Measurements from ENCODE around the gene HEATR5B.

HEATR5B gene

DNA sequence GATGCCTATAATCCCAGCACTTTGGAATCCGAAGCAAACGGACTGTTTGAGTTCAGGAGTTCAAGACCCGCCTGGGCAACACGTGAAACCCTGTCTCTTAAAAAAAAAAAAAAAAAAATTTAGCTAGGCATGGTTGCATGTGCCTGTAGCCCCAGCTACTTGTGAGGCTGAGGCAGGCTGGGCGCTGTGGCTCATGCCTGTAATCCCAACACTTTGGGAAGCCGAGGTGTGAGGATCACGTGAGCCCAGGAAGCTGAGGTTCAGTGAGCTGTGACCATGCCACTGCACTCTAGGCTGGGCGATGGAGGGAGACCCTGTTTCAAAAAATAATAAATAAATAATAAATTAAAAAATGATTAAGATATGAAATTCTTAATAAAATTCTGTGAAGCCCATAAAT is 108.9 kb downstream of the HEATR5B start:
- ATAC-seq = no peak
- H3K36me3 Mint-ChIP-seq = peaks cover 25% of the 10 kb centered on the region

GRCh38 chr2:36973320-36973719 is 110.9 kb downstream of the HEATR5B start:
- Mint-ChIP-seq H3K9me3 (no peaks in the 10 kb centered on the region), H3K4me1 (no peaks in the 10 kb centered on the region), H3K36me3 (peaks cover 7% of the 10 kb centered on the region), H3K4me3 (no peak overlapping the region), H3K27ac (no peak overlapping the region), H3K27me3 (no peaks in the 10 kb centered on the region)
- ATAC-seq = no peak

More for the DNA sequence above, 108.9 kb downstream of the HEATR5B start:
- Mint-ChIP-seq H3K27ac (no peak overlapping the region), H3K27me3 (no peaks in the 10 kb centered on the region), H3K4me3 (no peak overlapping the region), H3K9me3 (no peaks in the 10 kb centered on the region), H3K4me1 (no peaks in the 10 kb centered on the region)

DNA sequence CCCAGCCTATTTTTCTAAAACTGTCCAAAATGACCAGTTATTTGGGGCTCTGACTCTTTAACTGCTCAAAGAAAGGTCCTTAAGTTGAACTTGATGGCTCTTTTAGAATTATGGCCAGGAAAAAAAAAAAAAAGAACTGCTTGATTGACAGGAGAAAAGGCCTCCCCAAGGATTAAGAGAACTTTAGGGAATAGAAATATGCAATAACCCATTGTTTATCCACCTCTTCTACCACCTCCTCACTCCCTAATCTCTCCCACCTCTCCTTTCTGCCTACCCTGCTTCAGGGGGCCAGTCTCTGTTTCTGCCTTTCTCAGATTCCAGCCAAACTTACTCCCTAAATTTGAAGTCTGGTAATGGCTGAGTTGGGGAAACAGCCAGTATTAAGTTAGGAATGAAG is 112.2 kb downstream of the HEATR5B start:
- Mint-ChIP-seq H3K27me3 (no peaks in the 10 kb centered on the region), H3K9me3 (no peaks in the 10 kb centered on the region), H3K4me3 (no peak overlapping the region), H3K4me1 (peaks cover 8% of the 10 kb centered on the region), H3K36me3 (no peaks in the 10 kb centered on the region), H3K27ac (peak overlapping the region; percentile 51)
- ATAC-seq = no peak

GRCh38 chr2:36967236-36967876 is 116.8 kb downstream of the HEATR5B start:
- Mint-ChIP-seq H3K4me3 (peak overlapping the region; percentile 98), H3K9me3 (no peaks in the 10 kb centered on the region), H3K27me3 (no peaks in the 10 kb centered on the region), H3K4me1 (peaks cover 36% of the 10 kb centered on the region), H3K36me3 (peaks cover 8% of the 10 kb centered on the region), H3K27ac (peak overlapping the region; percentile 90)
- no peak for ATAC-seq

GRCh38 chr2:36966370-36967235 is 117.6 kb downstream of the HEATR5B start, which contains the start of gene STRN:
TSS of gene STRN (minus strand) at chr2:36966536. CDS start at chr2:36966463, 73 bp downstream.
- no peaks in the 10 kb centered on the region for H3K9me3 Mint-ChIP-seq
- ATAC-seq = peak; percentile 98
- H3K27ac Mint-ChIP-seq = peak within 1 kb of the TSS; percentile 90
- peaks cover 44% of the 10 kb centered on the region for H3K4me1 Mint-ChIP-seq
- no peaks in the 10 kb centered on the region for H3K27me3 Mint-ChIP-seq
- H3K36me3 Mint-ChIP-seq = peaks cover 16% of the 10 kb centered on the region
- peak within 1 kb of the TSS; percentile 98 for H3K4me3 Mint-ChIP-seq

- H3K4me1 Mint-ChIP-seq = peaks cover 50% of the 10 kb centered on the region
- no peaks in the 10 kb centered on the region for H3K9me3 Mint-ChIP-seq
- peak overlapping the region; percentile 96 for H3K4me3 Mint-ChIP-seq
- peak; percentile 59 for ATAC-seq
- peaks cover 18% of the 10 kb centered on the region for H3K36me3 Mint-ChIP-seq
- H3K27me3 Mint-ChIP-seq = no peaks in the 10 kb centered on the region
- H3K27ac Mint-ChIP-seq = peak overlapping the region; percentile 90
These were observed 118.3 kb downstream of the HEATR5B start for GRCh38 chr2:36965751-36966369.

DNA sequence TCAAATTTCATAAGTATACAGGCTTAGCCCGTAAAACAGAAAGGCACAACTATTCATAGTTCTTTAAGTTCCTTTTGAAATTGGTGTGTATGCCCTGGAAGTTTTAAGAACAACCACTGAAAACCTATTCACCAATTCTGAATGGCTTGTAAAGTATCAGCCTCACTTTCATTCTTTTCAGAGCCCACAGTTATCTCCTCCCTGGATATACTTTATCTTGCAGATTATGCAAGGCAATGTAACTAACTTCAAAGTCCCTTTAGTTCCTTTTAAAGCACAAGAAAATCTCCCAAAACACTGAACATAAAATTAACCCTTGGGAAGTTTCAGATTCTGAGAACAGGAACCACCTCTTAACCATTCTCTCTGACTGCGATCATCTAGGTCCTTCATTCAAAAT is 119.0 kb downstream of the HEATR5B start:
- Mint-ChIP-seq H3K27ac (peak overlapping the region; percentile 90), H3K27me3 (no peaks in the 10 kb centered on the region), H3K4me1 (peaks cover 55% of the 10 kb centered on the region), H3K9me3 (no peaks in the 10 kb centered on the region), H3K36me3 (peaks cover 18% of the 10 kb centered on the region), H3K4me3 (peak overlapping the region; percentile 96)
- ATAC-seq = no peak

GRCh38 chr2:36964496-36965058 is 119.6 kb downstream of the HEATR5B start:
- ATAC-seq = no peak
- H3K27me3 Mint-ChIP-seq = no peaks in the 10 kb centered on the region
- no peaks in the 10 kb centered on the region for H3K9me3 Mint-ChIP-seq
- H3K4me3 Mint-ChIP-seq = peak overlapping the region; percentile 96
- peaks cover 60% of the 10 kb centered on the region for H3K4me1 Mint-ChIP-seq
- H3K36me3 Mint-ChIP-seq = peaks cover 18% of the 10 kb centered on the region
- peak overlapping the region; percentile 90 for H3K27ac Mint-ChIP-seq

DNA sequence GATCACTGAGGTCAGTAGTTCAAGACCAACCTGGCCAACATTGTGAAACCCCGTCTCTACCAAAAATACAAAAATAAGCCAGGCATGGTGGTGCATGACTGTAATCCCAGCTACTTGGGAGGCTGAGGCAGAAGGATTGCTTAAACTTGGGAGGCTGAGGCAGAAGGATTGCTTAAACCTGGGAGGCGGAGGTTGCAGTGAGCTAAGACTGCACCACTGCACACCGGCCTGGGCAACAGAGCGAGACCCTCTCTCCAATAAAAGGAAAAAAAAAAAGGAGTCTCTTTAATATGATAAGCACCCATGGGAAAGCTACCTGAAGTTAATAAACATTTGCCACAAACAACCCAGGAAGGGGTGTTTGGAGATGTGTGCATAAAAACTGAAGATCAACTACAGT is 120.4 kb downstream of the HEATR5B start:
- no peaks in the 10 kb centered on the region for H3K27me3 Mint-ChIP-seq
- H3K27ac Mint-ChIP-seq = no peak overlapping the region
- ATAC-seq = no peak
- peaks cover 18% of the 10 kb centered on the region for H3K36me3 Mint-ChIP-seq
- no peaks in the 10 kb centered on the region for H3K9me3 Mint-ChIP-seq
- H3K4me3 Mint-ChIP-seq = no peak overlapping the region
- peaks cover 69% of the 10 kb centered on the region for H3K4me1 Mint-ChIP-seq

DNA sequence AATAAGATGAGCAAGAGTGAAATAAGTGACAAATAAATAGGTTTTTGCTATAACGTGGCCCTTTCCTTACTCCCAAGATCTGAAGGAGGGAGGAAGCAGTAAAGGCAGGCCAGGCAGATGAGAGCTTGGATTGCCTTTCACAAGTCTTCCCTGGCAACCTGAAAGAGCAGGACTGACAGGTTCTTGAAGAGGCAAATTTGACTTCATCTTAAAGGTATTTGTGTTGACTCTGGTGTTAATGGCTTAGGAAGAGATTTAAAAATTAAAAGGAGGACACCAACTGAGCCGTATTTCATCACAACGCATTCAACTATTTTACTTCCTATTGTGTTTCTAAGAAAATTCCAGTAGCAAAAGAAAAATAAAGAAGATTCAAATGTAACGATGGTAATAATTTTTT is 121.1 kb downstream of the HEATR5B start:
- no peak overlapping the region for H3K4me3 Mint-ChIP-seq

GRCh38 chr2:36960773-36961172 is 123.4 kb downstream of the HEATR5B start:
- H3K36me3 Mint-ChIP-seq = peaks cover 27% of the 10 kb centered on the region
- peaks cover 66% of the 10 kb centered on the region for H3K4me1 Mint-ChIP-seq
- no peaks in the 10 kb centered on the region for H3K27me3 Mint-ChIP-seq
- no peaks in the 10 kb centered on the region for H3K9me3 Mint-ChIP-seq
- no peak overlapping the region for H3K4me3 Mint-ChIP-seq
- no peak for ATAC-seq
- no peak overlapping the region for H3K27ac Mint-ChIP-seq

More for the DNA sequence above, 121.1 kb downstream of the HEATR5B start:
- Mint-ChIP-seq H3K27me3 (no peaks in the 10 kb centered on the region), H3K36me3 (peaks cover 24% of the 10 kb centered on the region), H3K9me3 (no peaks in the 10 kb centered on the region), H3K4me1 (peaks cover 75% of the 10 kb centered on the region), H3K27ac (no peak overlapping the region)
- ATAC-seq = no peak

- Mint-ChIP-seq H3K9me3 (no peaks in the 10 kb centered on the region), H3K4me1 (peaks cover 66% of the 10 kb centered on the region), H3K36me3 (peaks cover 27% of the 10 kb centered on the region), H3K27me3 (no peaks in the 10 kb centered on the region), H3K4me3 (no peak overlapping the region), H3K27ac (no peak overlapping the region)
- ATAC-seq = no peak
These were observed 124.0 kb downstream of the HEATR5B start for GRCh38 chr2:36960005-36960675.

GRCh38 chr2:36954977-36955607 is 129.1 kb downstream of the HEATR5B start:
- ATAC-seq = no peak
- H3K9me3 Mint-ChIP-seq = no peaks in the 10 kb centered on the region
- H3K4me1 Mint-ChIP-seq = peaks cover 46% of the 10 kb centered on the region
- H3K36me3 Mint-ChIP-seq = peaks cover 10% of the 10 kb centered on the region
- H3K27ac Mint-ChIP-seq = no peak overlapping the region
- no peak overlapping the region for H3K4me3 Mint-ChIP-seq
- no peaks in the 10 kb centered on the region for H3K27me3 Mint-ChIP-seq

- no peaks in the 10 kb centered on the region for H3K27me3 Mint-ChIP-seq
- H3K36me3 Mint-ChIP-seq = peaks cover 16% of the 10 kb centered on the region
- no peak overlapping the region for H3K27ac Mint-ChIP-seq
- H3K4me3 Mint-ChIP-seq = no peak overlapping the region
- H3K9me3 Mint-ChIP-seq = no peaks in the 10 kb centered on the region
- ATAC-seq = no peak
- H3K4me1 Mint-ChIP-seq = peaks cover 45% of the 10 kb centered on the region
These were observed 131.4 kb downstream of the HEATR5B start for GRCh38 chr2:36952748-36953197.
